Measurements from ENCODE around the gene CHCHD6. TPM values are rescaled to one million over a fixed set of nuclear protein-coding genes. Genes with fewer than 3 reads are reported as not detected.

Gene CHCHD6
- total RNA-seq, 1 experiment from 2014 or later: 45.9 TPM

- CTCF ChIA-PET: no interaction called here
- BruUV-seq (replicated peaks): no TSS peak
- intact Hi-C loops (cut with micrococcal nuclease; ENCODE audit: unreplicated experiment): no loop called here
- peaks cover 23% of the 10 kb centered on the region for H3K4me1 Mint-ChIP-seq (ENCODE audit: low read depth, unreplicated experiment)
- TF ChIP-seq CTCF (IDR thresholded peaks at IDR 0.05; ENCODE audit: unreplicated experiment): no peak
- no peak for DNase-seq
- peaks cover 23% of the 10 kb centered on the region for H3K36me3 Mint-ChIP-seq (ENCODE audit: insufficient read depth, unreplicated experiment)
- H3K4me3 Mint-ChIP-seq (ENCODE audit: low read depth, unreplicated experiment): no peak overlapping the region
- H3K27ac Mint-ChIP-seq (ENCODE audit: unreplicated experiment): no peak overlapping the region
- no peaks in the 10 kb centered on the region for H3K9me3 Mint-ChIP-seq (ENCODE audit: low read depth, unreplicated experiment)
- no peaks in the 10 kb centered on the region for H3K27me3 Mint-ChIP-seq (ENCODE audit: unreplicated experiment)
Measured at GRCh38 chr3:126994661-126995245, 290.7 kb downstream of the CHCHD6 start.

DNA sequence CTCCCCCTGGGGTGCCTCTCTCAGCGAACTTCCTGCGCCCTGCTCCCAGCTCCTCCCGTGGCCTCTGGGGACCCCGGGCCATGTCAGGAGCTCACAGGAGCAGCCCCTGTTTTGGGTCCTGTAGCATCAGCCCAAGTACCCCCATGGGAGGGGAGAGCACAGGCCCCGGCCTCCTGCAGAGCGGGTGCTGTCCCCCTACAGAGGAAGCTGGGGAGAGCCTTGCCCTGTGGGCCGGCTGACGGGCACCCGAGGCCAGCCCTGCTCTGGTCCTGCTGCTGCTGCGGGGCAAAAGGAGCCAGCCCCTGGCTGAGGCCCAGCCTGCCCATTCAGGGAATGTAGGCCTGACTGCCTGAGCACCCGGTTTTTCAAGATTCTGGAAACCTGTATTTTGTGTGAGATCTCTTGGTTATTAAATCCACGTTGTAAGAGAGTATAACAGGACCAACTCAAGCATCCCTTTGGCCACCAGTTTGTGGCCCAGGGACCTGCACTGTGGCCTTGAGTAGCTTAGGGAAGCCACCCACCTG, 291.3 kb downstream of the CHCHD6 start:
- no peak for DNase-seq
- CTCF ChIA-PET: no interaction called here
- peaks cover 25% of the 10 kb centered on the region for H3K4me1 Mint-ChIP-seq (ENCODE audit: low read depth, unreplicated experiment)
- no peak for TF ChIP-seq CTCF (IDR thresholded peaks at IDR 0.05; ENCODE audit: unreplicated experiment)
- no TSS peak for BruUV-seq (replicated peaks)
- no peak overlapping the region for H3K4me3 Mint-ChIP-seq (ENCODE audit: low read depth, unreplicated experiment)
- no peaks in the 10 kb centered on the region for H3K27me3 Mint-ChIP-seq (ENCODE audit: unreplicated experiment)
- no peaks in the 10 kb centered on the region for H3K9me3 Mint-ChIP-seq (ENCODE audit: low read depth, unreplicated experiment)
- intact Hi-C loops (cut with micrococcal nuclease; ENCODE audit: unreplicated experiment): no loop called here
- peaks cover 23% of the 10 kb centered on the region for H3K36me3 Mint-ChIP-seq (ENCODE audit: insufficient read depth, unreplicated experiment)
- H3K27ac Mint-ChIP-seq (ENCODE audit: unreplicated experiment): no peak overlapping the region

- no peak for TF ChIP-seq CTCF (IDR thresholded peaks at IDR 0.05; ENCODE audit: unreplicated experiment)
- H3K27me3 Mint-ChIP-seq (ENCODE audit: unreplicated experiment): no peaks in the 10 kb centered on the region
- H3K36me3 Mint-ChIP-seq (ENCODE audit: insufficient read depth, unreplicated experiment): peaks cover 28% of the 10 kb centered on the region
- CTCF ChIA-PET: interaction anchor here (1.5 kb wide), 1 partner anchor 16 kb away, joined by 3 read pairs; no protein-coding TSS in a partner anchor
- DNase-seq: no peak
- H3K27ac Mint-ChIP-seq (ENCODE audit: unreplicated experiment): no peak overlapping the region
- intact Hi-C loops (cut with micrococcal nuclease; ENCODE audit: unreplicated experiment): no loop called here
- H3K9me3 Mint-ChIP-seq (ENCODE audit: low read depth, unreplicated experiment): no peaks in the 10 kb centered on the region
- peaks cover 32% of the 10 kb centered on the region for H3K4me1 Mint-ChIP-seq (ENCODE audit: low read depth, unreplicated experiment)
- H3K4me3 Mint-ChIP-seq (ENCODE audit: low read depth, unreplicated experiment): no peak overlapping the region
- BruUV-seq (replicated peaks): no TSS peak
Measured at GRCh38 chr3:126995926-126996512, 292.0 kb downstream of the CHCHD6 start.

- intact Hi-C loops (cut with micrococcal nuclease; ENCODE audit: unreplicated experiment): no loop called here
- CTCF ChIA-PET: interaction anchor here (1.5 kb wide), 1 partner anchor 16 kb away, joined by 3 read pairs; no protein-coding TSS in a partner anchor
- Mint-ChIP-seq H3K4me3 (ENCODE audit: low read depth, unreplicated experiment) (no peak overlapping the region), H3K27ac (ENCODE audit: unreplicated experiment) (no peak overlapping the region), H3K9me3 (ENCODE audit: low read depth, unreplicated experiment) (no peaks in the 10 kb centered on the region), H3K36me3 (ENCODE audit: insufficient read depth, unreplicated experiment) (peaks cover 31% of the 10 kb centered on the region), H3K4me1 (ENCODE audit: low read depth, unreplicated experiment) (peaks cover 36% of the 10 kb centered on the region), H3K27me3 (ENCODE audit: unreplicated experiment) (no peaks in the 10 kb centered on the region)
- no peak for TF ChIP-seq CTCF (IDR thresholded peaks at IDR 0.05; ENCODE audit: unreplicated experiment)
- no TSS peak for BruUV-seq (replicated peaks)
- no peak for DNase-seq
Measured at GRCh38 chr3:126996905-126997304, 292.9 kb downstream of the CHCHD6 start.
